NCI-H69 (cell line): ENCODE results near the gene NUTM2A.
A peak's percentile ranks its signal among the peaks of the same experiment; 100 is the strongest.
"Not testable (repeated sequence)": the region's sequence is repeated elsewhere in the genome, so short reads cannot be mapped to it uniquely, and the experiment has no call there.

Experiments used
- DNase-seq: peaks from one replicate; lab custom pipeline; 2025; lab: John Stamatoyannopoulos, UW

Gene NUTM2A, protein sequence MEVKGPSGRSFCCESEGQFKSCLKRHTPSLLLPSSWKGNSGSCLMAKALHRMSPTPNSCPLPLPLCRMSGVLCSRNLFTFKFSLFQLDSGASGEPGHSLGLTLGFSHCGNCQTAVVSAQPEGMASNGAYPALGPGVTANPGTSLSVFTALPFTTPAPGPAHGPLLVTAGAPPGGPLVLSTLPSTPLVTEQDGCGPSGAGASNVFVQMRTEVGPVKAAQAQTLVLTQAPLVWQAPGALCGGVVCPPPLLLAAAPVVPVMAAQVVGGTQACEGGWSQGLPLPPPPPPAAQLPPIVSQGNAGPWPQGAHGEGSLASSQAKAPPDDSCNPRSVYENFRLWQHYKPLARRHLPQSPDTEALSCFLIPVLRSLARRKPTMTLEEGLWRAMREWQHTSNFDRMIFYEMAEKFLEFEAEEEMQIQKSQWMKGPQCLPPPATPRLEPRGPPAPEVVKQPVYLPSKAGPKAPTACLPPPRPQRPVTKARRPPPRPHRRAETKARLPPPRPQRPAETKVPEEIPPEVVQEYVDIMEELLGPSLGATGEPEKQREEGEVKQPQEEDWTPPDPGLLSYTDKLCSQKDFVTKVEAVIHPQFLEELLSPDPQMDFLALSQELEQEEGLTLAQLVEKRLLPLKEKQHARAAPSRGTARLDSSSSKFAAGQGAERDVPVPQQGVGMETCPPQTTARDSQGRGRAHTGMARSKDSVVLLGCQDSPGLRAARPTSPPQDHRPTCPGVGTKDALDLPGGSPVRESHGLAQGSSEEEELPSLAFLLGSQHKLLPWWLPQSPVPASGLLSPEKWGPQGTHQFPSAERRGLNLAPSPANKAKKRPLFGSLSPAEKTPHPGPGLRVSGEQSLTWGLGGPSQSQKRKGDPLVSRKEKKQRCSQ

GRCh38 chr10:87225148-87225547 is at the start of gene NUTM2A:
Gene NUTM2A, plus strand, starts transcription at chr10:87225448. Its CDS starts 383 bp downstream, at chr10:87225831.
- not testable (repeated sequence) for DNase-seq

DNA sequence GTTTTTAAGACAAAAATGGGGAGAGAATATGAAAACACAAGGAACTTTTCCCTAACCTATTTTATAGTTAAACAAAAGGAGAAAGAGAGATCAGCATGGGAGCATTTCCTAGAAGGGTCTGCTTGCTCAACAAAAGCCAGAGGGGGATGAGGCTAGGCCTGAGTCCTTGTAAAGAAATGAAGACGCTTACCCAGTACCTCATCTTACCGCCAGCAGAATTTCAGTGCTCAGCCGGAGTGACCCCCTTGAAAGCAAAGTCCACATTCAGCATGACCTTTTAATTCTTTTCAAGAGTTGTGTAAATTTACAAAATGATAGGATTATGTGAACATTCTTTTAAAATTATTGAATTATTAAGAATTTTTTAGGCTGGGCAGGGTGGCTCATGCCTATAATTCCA is 47.7 kb upstream of the NUTM2A start:
- not testable (repeated sequence) for DNase-seq

- peak; percentile 22 for DNase-seq
Observed at GRCh38 chr10:87184421-87184820, 40.8 kb upstream of the NUTM2A start.

DNA sequence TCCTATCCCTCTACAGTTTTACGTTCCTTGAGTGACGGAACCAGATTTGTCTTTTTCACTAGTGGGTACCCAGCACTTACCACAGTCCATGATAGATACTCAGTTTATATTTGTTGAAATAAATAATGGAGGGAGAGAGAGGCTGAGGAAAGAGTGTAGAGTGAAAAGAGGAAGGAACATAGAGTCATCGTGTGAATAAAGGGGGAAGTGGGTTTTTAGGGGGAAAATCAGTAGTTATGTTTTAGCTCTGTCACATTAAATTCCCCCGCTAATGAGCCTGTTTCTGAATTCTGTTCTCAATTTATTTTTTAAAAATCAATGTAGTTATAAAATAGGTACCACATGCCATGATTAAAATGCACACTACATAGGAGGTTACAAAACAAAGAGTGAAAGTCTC is 39.2 kb upstream of the NUTM2A start:
- not testable (repeated sequence) for DNase-seq

DNA sequence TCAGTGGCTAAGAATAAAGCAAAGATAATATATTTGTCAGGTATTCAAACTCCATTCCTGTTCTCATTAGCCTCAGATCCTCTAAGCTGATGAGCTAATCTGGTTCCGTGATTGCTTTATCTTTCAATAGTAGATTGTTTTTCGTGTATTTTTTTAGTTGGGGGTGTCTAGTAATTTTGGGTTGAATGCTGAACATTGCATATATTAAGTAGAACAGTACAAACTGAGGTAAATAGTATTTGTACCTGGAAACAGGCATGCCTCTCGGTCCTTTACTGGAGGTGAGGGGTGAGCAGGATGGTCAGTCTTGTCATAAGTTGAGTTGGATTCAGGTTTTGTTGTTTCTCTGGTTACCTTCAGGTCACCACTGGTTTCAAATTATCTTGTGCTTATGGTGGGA is 37.7 kb upstream of the NUTM2A start:
- not testable (repeated sequence) for DNase-seq

GRCh38 chr10:87191841-87192240 is 33.4 kb upstream of the NUTM2A start:
- DNase-seq = not testable (repeated sequence)

- DNase-seq = not testable (repeated sequence)
Observed at GRCh38 chr10:87200924-87201323, 24.3 kb upstream of the NUTM2A start.

- DNase-seq = not testable (repeated sequence)
Observed at GRCh38 chr10:87204801-87205200, 20.4 kb upstream of the NUTM2A start.

DNA sequence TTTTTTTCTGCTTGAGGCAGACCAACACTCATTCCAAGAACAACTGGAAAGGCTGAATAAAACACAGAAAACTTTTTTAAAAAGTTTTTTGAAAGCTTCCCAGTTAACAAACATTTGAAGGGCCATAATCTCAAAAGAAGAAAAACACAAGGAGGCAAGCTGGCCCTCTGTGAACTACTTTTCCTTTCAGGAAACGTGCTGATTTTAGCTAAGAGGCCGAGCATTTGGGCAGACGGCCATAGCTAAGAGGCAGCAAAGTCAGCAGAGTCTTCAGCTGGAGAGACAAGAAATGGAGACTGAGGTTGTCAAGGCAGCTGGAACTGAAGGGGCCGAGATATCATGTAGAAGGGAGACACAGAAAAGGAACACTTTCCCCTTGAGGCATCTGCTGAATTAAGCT is 18.3 kb upstream of the NUTM2A start:
- DNase-seq = not testable (repeated sequence)

GRCh38 chr10:87210309-87210708 is 14.9 kb upstream of the NUTM2A start:
- not testable (repeated sequence) for DNase-seq

DNA sequence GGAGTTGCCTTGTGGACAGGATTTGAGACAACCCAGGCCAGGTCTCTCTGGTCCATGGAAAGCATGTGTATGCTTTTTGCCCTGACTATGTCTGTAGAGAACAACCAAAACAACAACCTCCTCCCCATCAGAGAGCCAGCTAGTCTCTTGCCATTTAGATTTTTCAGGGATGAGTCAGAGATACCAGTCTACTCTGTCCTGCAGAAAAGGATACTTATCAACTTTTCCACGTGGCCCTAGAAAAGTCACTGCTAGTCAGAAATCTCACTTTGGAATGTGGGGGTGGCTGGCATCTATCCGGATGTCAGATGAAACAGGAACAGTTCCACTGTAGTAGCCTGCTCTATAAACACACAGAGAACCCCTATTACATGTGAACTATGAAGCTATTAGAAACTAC is 13.4 kb upstream of the NUTM2A start:
- not testable (repeated sequence) for DNase-seq

DNA sequence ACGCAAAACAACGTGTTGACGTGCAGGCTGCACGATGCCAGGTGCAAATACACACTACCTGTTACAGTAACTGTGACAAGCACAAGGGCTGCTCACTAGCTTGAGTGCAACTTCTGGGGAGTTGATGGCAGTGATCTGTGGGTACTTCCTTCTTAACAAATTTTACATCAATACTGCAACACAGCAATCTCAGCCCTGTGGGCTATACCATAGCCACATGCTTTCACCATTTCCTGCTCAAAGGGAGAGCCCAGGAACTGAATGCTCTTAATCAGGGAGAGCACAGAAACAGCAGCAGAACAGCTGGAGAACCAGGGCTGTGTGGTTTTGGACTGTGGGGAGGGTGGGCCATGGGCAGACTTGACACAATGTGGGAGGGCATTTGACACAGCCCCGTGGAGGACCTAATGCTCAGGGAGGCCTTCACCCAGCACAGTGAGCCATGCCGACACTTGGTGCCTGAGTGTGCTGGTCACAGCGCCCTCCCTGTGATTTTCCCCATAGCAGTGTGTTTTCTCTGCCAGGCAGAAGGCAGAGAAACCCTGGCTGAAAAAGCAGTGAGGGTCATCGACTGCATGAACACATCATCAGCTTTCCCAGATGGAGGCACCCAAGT is 12.0 kb upstream of the NUTM2A start:
- DNase-seq = not testable (repeated sequence)

DNA sequence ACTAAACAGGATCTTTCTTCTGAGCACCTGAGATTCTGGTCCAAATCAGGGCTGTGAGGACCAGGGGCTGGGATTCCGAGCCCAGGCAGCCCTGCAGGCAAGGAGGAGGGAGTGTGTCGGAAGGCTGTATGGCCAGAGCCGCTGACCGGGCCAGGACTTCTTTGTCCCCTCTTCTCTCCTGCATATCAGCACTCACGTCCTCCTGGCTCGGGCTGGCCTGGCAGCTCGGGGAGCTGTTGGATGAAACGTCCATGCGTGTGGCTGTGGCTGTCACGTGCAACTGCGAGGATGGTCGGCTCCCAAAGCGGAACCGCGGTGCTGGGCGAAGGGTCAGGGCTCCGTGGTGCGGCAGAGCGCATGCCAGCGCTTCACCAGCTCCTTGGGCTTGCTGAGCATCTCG is 11.4 kb upstream of the NUTM2A start:
- not testable (repeated sequence) for DNase-seq

- DNase-seq = not testable (repeated sequence)
Observed at GRCh38 chr10:87216120-87216519, 9.1 kb upstream of the NUTM2A start.

GRCh38 chr10:87219370-87219769 is 5.9 kb upstream of the NUTM2A start:
- DNase-seq = not testable (repeated sequence)

GRCh38 chr10:87222789-87223188 is 2.5 kb upstream of the NUTM2A start:
- not testable (repeated sequence) for DNase-seq

GRCh38 chr10:87228247-87228646 is 3.0 kb downstream of the NUTM2A start:
- DNase-seq = not testable (repeated sequence)

DNA sequence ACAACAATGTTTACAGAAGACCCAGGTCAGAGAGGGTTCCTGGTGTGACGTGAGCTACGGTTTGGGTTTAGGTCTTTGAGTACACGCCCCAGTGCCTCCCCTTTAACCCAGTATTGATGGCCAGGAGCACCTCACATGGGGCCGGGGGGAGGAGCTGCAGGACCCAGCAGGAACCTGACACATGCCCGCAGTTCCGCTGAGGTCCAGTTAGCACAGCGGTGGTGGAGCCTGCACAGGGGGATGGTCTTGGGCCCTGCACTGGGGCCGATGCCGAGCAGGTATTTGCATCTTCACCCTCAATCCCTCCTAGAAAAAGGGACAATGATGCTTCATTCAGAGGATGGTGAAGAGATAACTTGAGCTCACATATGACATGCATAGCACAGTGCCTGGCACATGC is 4.0 kb downstream of the NUTM2A start:
- DNase-seq = not testable (repeated sequence)

GRCh38 chr10:87234854-87235253 is 9.6 kb downstream of the NUTM2A start:
- DNase-seq = not testable (repeated sequence)

DNA sequence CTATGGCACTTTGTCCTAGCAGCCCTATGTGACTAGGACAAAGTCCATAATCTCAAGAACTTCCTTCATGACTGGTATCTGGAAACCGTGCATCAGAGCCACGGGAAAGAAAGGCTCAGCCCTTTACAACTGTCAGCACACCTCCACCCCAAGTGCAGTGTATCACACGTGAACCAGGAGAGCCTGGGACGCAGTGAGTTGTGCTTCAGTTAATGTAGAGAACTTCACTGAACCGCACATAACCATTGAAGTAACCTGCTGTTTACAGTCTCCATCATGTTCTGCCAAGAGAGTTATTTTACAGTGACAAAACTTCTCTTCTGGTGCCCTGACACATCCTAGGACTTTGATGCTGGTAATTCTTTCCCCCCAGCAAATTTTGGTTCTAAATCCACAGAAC is 12.0 kb downstream of the NUTM2A start:
- DNase-seq = not testable (repeated sequence)

DNA sequence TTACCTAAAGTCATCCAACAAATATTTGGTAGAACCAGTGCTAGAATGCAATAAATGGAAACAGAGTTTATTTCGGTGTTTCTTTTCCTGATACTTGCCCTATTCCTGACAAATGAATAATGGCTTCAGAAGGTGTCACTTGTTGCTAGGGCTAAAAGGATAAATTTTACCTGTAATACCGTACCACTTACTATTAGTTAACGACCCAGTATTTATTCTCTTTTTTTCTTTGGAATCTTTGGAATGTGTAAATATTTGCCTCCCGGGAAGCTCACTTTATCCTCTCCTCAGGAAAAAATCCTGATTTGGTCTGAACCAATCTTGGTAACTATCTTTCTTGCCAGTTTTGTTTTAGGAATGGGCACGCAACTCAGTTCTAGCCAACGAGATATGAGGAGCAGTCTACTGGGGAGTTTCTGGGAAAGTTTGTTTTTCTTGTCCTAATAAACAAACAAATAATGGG is 14.1 kb downstream of the NUTM2A start:
- not testable (repeated sequence) for DNase-seq

GRCh38 chr10:87242192-87242591 is 16.9 kb downstream of the NUTM2A start:
- not testable (repeated sequence) for DNase-seq
